MM.1S (cell line): ENCODE measurements around the gene DDX10.

Experiments used
- DNase-seq: peaks from one replicate; pipeline ENCODE4 v3.0.0-alpha.2; 2015
- H2AFZ ChIP-seq: fragments of 300-600 bp; sonication (generic); 2 replicates; pipeline ENCODE4 v1.6.0; 2016; ENCODE audit warnings: antibody characterized with exemption, low read length
- H3F3A ChIP-seq: fragments of 300-600 bp; sonication (generic); 2 replicates; pipeline ENCODE4 v1.6.1; 2016; ENCODE audit warnings: mild to moderate bottlenecking, antibody characterized with exemption, low read length, moderate library complexity, mixed read lengths; ENCODE audit not compliant: insufficient read depth
- H3K27ac ChIP-seq: fragments of 300-600 bp; sonication (generic); 2 replicates; pipeline ENCODE4 v1.5.1; 2016; ENCODE audit warnings: mild to moderate bottlenecking, low read length
- H3K27me3 ChIP-seq: fragments of 300-600 bp; sonication (generic); replicated peaks from 2 replicates; pipeline ENCODE4 v1.6.0; 2016; ENCODE audit warnings: low read length; ENCODE audit not compliant: insufficient read depth
- H3K36me3 ChIP-seq: fragments of 300-600 bp; sonication (generic); replicated peaks from 2 replicates; pipeline ENCODE4 v1.6.1; 2016; ENCODE audit warnings: mild to moderate bottlenecking, low read length, mixed read lengths; ENCODE audit not compliant: insufficient read depth
- H3K4me1 ChIP-seq: fragments of 300-600 bp; sonication (generic); 2 replicates; pipeline ENCODE4 v1.6.1; 2016; ENCODE audit warnings: low read length, mixed read lengths
- H3K4me2 ChIP-seq: fragments of 300-600 bp; sonication (generic); 2 replicates; pipeline ENCODE4 v1.6.0; 2016; ENCODE audit warnings: low read depth, low read length
- H3K4me3 ChIP-seq: fragments of 300-600 bp; sonication (generic); 2 replicates; pipeline ENCODE4 v1.5.1; 2016; ENCODE audit warnings: low read length, mixed read lengths
- H3K79me2 ChIP-seq: fragments of 300-600 bp; sonication (generic); 2 replicates; pipeline ENCODE4 v1.6.1; 2016; ENCODE audit warnings: mixed run types, low read length, mixed read lengths
- H3K9ac ChIP-seq: fragments of 300-600 bp; sonication (generic); 2 replicates; pipeline ENCODE4 v1.6.1; 2016; ENCODE audit warnings: low read length, mixed read lengths
- H3K9me2 ChIP-seq: fragments of 300-600 bp; sonication (generic); replicated peaks from 2 replicates; pipeline ENCODE4 v1.6.1; 2016; ENCODE audit warnings: mild to moderate bottlenecking, low read length, mixed read lengths; ENCODE audit not compliant: insufficient read depth
- H3K9me3 ChIP-seq: fragments of 300-600 bp; sonication (generic); replicated peaks from 2 replicates; pipeline ENCODE4 v1.6.1; 2016; ENCODE audit warnings: mild to moderate bottlenecking, low read length, mixed read lengths; ENCODE audit not compliant: insufficient read depth
- H4K20me1 ChIP-seq: fragments of 300-600 bp; sonication (generic); 2 replicates; pipeline ENCODE4 v1.6.1; 2016; ENCODE audit warnings: mild to moderate bottlenecking, low read length, moderate library complexity, mixed read lengths; ENCODE audit not compliant: insufficient read depth
- CTCF ChIP-seq: fragments of 300-600 bp; sonication (generic); IDR thresholded peaks from 2 replicates; pipeline ENCODE4 v1.5.1; 2016; ENCODE audit warnings: antibody characterized with exemption, low read length, mixed read lengths
- EZH2 ChIP-seq: fragments of 300-600 bp; sonication (generic); optimal IDR thresholded peaks from 2 replicates; pipeline ENCODE3; 2017; ENCODE audit warnings: low read depth, mild to moderate bottlenecking, antibody characterized with exemption, low read length, mixed read lengths
- EZH2phosphoT487 ChIP-seq: fragments of 300-600 bp; sonication (generic); IDR thresholded peaks from 2 replicates; pipeline ENCODE4 v1.6.1; 2018; ENCODE audit warnings: antibody characterized with exemption, low read length

DDX10 gene

GRCh38 chr11:108804511-108804910, 139.6 kb downstream of the DDX10 start:
- H3F3A ChIP-seq, result no peaks in the 10 kb centered on the region
- no peak overlapping the region for H3K4me2 ChIP-seq
- TF ChIP-seq EZH2, result no peak
- TF ChIP-seq CTCF, result no peak
- no peak for TF ChIP-seq EZH2phosphoT487
- no peak overlapping the region for H3K9ac ChIP-seq
- no peaks in the 10 kb centered on the region for H3K27me3 ChIP-seq
- H3K36me3 ChIP-seq, result no peaks in the 10 kb centered on the region
- H3K27ac ChIP-seq, result no peak overlapping the region
- DNase-seq, result no peak
- peaks cover 6% of the 10 kb centered on the region; the same call in 1 of the 2 replicates for H3K79me2 ChIP-seq
- no peak overlapping the region for H2AFZ ChIP-seq
- no peaks in the 10 kb centered on the region for H3K9me2 ChIP-seq
- H4K20me1 ChIP-seq, result no peaks in the 10 kb centered on the region
- H3K4me1 ChIP-seq, result no peaks in the 10 kb centered on the region
- H3K9me3 ChIP-seq, result no peaks in the 10 kb centered on the region
- H3K4me3 ChIP-seq, result no peak overlapping the region

- Histone ChIP-seq H3F3A (no peaks in the 10 kb centered on the region), H3K9me2 (no peaks in the 10 kb centered on the region), H3K79me2 (peaks cover 6% of the 10 kb centered on the region; the same call in 1 of the 2 replicates), H4K20me1 (no peaks in the 10 kb centered on the region), H3K9me3 (no peaks in the 10 kb centered on the region), H3K27ac (no peak overlapping the region), H3K4me2 (no peak overlapping the region), H3K4me3 (no peak overlapping the region), H2AFZ (no peak overlapping the region), H3K36me3 (no peaks in the 10 kb centered on the region), H3K27me3 (no peaks in the 10 kb centered on the region), H3K9ac (no peak overlapping the region), H3K4me1 (no peaks in the 10 kb centered on the region)
- no peak for DNase-seq
- no peak for TF ChIP-seq EZH2
- TF ChIP-seq EZH2phosphoT487, result no peak
- TF ChIP-seq CTCF, result no peak
Observed at GRCh38 chr11:108805030-108805429, 140.2 kb downstream of the DDX10 start.

- Histone ChIP-seq H3K4me2 (no peak overlapping the region), H3K4me3 (no peak overlapping the region), H3F3A (no peaks in the 10 kb centered on the region), H3K79me2 (peaks cover 6% of the 10 kb centered on the region; the same call in 1 of the 2 replicates), H2AFZ (no peak overlapping the region), H3K9ac (no peak overlapping the region), H3K27ac (no peak overlapping the region), H3K9me2 (no peaks in the 10 kb centered on the region), H3K9me3 (no peaks in the 10 kb centered on the region), H4K20me1 (no peaks in the 10 kb centered on the region), H3K4me1 (no peaks in the 10 kb centered on the region), H3K27me3 (no peaks in the 10 kb centered on the region), H3K36me3 (no peaks in the 10 kb centered on the region)
- no peak for TF ChIP-seq CTCF
- no peak for TF ChIP-seq EZH2phosphoT487
- TF ChIP-seq EZH2, result no peak
- no peak for DNase-seq
Observed at GRCh38 chr11:108807262-108807661, 142.4 kb downstream of the DDX10 start.
